ENCODE data around the gene SPINK1.
"Not testable (repeated sequence)": the region's sequence is repeated elsewhere in the genome, so short reads cannot be mapped to it uniquely, and the experiment has no call there.

Gene SPINK1

DNA sequence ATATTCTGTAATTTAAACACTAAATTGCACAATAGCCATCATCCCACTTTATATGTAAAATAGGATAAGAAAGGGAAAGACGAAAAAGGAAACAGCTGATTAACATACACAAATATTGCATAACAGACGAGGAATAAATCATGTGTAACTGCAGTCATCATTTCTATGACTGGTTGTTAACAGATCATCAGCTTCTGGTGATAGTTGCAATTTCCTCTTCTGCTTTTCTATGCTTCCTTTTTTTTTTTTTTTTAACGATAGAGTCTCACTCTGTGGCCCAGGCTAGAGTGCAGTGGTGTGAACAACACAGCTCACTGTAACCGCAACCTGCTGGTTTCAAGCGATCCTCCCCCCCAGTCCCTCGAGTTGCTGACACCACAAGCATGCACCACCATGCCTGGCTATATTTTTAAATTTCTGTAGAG, 26.4 kb downstream of the SPINK1 start:
- DNase-seq (ENCODE audit: low spot score), result no peak

DNA sequence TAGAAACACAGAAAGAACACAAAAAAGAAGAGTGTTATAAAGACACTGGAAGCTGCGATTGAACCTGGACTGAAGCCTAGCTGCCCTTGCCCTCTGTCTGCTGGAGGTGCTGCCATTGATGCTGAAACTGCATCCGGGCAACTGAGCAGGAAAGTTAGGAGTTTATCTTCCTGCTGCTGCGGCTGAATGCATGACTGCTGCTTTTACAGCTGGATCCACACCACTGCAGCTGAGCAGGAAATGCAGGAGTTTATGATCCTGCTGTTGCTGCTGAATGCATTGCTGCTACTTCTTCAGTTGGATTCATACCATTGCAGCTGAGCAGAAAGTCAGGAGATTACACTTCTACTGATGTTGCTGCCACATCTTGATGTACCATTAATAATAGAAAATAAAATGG, 27.1 kb downstream of the SPINK1 start:
- DNase-seq (ENCODE audit: low spot score), result no peak

DNA sequence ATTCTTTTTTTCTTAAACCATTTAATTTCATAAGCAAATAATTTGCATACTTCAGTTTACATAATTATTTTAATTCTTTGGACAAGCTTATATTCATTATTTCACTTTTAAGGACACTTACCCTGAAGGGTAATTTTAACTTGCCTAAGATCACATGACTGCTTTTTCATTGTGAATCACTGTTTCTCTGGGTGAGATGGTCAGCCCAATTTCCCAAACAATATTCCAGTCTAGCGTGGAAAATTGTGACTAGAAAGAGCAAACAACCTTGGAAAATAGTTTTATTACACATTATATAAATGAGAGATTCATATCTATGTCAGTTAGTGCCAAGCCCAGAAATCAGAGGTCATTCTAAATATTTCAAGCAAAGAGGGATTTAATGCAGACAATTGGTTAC, 27.5 kb downstream of the SPINK1 start:
- no peak for DNase-seq (ENCODE audit: low spot score)

DNA sequence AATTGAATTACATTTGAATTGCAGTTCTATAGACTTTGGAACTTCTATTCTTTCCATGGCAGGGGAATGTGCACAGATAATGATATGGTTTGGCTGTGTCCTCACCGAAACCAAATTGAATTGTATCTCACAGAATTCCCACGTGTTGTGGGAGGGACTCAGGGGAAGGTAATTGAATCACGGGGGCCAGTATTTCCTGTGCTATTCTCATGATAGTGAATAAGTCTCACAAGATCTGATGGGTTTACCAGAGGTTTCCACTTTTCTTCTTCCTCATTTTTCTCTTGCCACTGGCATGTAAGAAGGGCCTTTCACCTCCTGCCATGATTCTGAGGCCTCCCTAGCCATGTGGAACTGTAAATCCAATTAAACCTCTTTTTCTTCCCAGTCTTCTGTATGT, 28.3 kb downstream of the SPINK1 start:
- DNase-seq (ENCODE audit: low spot score), result not testable (repeated sequence)

DNA sequence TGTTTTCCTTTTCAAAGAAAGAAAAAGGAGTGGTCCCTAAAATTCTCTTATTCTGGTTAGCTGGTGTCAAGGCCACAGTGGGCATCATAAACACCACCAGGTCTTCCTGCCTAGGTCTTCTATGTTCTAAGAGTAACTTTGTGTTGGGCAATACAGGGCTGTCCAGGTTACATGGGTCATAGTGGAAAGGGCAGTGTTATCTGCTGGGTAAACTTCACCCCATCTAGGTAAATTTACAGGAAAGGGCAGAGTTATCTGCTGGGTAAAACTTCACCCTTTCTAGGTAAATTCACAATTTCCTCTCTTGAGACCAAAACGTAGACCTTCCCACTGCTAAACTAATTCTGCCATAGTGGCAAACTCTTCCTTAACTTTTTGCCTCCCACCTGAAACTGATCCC, 30.0 kb downstream of the SPINK1 start:
- DNase-seq (ENCODE audit: low spot score), result no peak

DNA sequence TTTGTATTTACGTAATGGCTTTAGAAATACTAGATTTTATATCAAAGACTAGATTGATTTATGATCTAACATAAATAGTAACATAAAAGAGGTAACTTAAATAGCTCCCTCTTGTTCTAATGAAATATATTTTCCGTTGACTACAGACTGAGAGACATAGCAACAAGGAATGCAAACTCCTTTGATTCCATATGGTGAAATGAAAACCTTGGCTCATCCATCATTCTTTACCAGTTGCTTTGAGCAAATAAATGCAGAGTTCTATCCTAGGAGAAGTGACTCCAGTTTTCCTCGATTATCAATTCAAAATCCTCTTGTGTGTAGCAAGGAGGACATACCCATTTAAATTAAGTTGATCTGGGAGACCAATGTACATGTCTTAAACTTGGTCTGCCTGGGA, 31.0 kb downstream of the SPINK1 start:
- DNase-seq (ENCODE audit: low spot score), result no peak

DNA sequence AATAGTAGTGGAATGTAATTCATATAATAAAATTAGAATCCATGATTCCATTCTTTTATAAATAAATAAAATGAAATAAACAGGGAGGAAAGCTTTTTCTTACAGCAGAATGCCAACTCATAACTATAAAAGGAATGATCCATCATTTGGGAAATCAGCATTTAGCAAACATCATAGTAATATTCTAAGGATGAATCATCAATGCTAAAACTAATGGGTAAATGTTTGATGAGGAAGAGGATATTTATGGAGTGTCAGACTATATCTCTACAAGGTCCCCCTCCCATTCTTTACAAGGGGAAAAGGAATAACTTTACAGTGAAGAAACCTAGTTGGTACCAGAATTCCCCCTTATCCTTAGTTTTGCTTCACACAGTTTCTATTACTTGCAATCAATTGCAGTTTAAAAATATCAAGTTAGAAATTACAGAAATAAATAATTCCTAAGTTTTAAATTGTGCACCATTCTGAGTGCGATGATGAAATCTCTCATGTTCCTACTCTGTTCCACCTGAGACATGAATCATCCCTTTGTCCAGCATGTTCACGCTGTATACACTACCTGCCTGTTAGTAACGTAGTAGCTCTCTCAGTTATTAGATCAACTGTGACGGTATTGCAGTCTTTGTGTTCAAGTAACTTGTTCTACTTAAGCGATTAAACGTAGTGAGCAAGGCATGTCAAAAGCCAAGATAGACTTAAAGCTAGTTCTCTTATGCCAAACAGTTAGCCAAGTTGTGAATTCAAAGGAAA, 34.7 kb downstream of the SPINK1 start:
- DNase-seq (ENCODE audit: low spot score), result no peak

DNA sequence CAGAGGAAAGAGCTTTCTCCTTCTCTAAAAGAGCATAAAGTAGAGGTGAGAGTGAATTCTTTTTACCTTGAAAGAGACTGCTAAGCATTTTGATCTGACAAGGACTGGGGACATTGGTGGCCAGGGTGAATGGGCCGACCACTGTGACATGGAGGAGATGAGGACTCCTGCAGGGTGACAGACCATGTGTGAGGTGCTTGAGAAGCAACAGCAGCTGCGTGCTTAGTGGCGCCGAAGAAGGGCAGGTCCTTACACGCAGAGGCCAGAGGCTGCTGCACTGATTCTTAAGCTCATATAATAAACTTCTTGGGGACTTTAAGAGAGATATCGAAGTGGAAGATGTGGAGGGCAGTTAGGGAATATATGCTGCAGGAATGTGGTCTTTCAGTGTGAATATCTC, 40.3 kb downstream of the SPINK1 start:
- no peak for DNase-seq (ENCODE audit: low spot score)

DNA sequence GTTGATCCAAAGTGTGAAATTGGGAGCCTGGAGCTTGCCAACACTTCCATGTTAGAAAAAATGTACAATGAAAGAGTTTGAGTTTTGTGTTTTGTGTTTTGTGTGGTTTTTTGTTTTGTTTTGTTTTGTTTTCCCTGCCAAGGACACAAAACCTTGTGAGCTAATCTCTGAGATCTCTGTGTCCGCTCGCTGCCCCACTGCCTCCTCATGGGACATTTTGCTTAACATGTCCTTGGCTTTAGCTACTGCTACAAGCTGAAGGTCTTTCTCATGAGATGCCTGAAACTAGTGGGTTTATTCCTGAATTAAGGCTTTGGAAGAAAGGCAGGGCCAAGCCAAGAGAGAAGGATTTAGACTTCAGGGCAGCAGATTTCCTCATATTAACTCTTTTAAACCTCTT, 41.7 kb downstream of the SPINK1 start:
- DNase-seq (ENCODE audit: low spot score), result no peak

DNA sequence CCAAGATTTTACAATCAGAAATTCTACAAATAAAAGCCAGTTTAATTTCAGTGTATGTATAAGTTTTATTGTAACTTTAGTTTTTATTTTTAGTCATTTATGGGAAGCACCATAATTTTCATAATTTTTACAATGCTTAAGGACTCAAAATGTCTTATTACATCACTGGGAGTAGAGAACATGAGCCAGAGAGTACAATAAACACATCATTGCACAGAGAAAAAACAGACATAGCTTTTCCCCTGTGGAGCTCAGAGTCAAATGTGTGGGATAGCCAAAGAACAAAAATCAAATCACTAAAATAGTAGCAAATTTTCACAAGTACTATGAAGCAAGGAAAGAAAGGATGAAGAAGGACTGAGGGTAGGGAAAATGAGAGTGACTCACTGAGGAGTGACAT, 43.4 kb downstream of the SPINK1 start:
- DNase-seq (ENCODE audit: low spot score), result no peak

DNA sequence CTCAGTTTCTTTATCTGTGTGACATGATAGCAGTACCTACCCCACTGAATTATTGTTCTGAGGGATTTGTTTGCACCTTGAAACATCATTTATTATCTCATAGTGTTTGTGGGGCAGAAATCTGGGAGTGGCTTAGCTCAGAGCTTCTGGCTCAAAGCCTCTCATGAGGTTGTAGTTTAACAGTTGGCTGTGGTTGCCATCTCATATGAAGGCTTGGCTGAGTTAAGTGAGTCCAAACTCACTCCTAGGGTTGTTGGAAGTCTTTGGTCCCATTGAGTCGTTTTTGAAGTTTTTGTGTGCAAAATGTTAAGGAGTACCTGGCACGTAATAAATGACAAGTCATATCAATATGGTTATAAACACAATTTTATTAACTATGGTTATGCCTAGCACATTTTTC, 45.3 kb downstream of the SPINK1 start:
- DNase-seq (ENCODE audit: low spot score), result no peak

DNA sequence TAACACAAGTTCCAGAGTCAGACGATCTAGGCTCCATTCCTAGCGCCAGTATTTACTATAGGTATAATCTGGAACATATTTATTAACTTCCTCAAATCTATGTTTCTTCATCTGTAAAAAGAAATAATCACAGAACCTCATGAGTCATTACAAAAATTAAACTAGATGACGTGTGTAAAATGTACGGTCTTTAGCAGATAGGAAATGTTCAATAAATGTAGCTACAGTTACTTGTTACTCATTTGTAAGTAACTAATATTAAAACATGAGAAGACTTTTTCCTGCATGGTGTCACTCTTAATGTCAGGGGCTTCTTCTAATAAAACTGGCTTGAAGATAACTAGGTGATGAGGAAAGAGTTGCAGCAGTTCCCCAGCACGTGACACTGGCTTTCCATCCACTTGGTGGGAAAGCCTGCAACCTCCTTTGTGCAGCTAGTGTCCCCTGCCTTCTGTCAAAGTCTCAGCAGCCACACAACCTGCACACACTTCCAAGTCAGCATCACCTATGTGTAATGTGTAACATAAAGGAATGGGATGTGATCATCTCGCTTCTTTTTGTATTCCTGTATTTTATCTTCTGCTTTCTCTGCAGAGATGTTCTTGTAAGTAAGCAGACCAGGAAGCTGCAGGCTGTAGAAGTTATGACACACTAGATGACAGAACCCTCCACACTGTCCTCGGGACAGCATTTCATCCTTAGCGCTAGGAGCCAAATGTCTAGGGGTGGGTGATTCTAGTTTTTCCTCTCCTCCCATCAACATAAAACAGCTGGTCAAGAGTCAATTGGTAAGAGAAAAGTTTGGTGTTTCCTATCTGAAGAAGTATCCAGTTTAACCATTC, 47.1 kb downstream of the SPINK1 start:
- DNase-seq (ENCODE audit: low spot score), result no peak

DNA sequence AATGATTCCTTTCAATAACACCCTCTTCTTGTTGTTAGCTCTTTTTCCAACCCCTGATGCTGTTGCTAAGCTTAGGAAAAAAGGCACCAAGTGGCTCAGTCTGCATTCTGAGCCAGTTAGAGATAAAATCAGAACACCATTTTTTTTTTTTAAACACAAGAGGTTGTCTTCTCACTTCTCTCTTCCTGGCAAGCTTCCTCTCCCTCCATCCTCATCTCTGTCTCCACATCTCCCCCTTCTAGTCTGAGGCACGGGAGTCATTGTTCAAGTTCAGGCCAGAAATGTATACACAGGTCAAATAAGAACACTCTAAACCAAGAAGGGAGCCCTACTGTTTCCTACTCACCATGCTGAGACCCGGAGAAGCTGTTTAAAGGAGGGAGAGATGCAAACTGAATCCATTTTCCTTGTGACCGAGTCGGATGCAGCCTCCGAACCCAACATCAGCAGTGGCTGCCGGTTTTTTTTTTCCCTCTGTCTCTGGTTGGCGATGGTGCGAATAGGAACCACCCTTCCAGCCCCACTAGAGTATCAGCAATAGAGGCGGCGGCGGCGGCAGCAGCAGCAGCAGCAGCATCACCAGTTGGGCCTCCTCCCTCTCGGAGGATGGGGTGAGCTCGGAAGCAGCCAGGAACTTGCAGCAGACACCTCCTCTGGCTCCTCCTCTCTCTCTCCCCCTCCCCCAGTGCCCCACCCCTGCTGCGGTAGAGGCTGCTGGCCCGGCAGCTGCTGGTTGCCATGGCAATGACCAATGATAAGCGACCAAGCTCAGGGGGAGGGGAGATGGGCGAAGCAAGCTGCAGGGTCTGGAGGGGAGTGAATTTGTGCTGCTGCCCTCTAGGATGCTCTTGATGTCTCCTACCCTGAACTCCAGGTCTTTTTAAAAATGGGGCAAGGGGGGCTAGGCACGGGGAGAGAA, 49.1 kb downstream of the SPINK1 start, which contains the start of gene JAKMIP2:
JAKMIP2 (minus strand) TSS at position 619 of the 919 bp plus-strand sequence. CDS start 110,922 bp downstream, outside the sequence.
- no peak for DNase-seq (ENCODE audit: low spot score)

DNA sequence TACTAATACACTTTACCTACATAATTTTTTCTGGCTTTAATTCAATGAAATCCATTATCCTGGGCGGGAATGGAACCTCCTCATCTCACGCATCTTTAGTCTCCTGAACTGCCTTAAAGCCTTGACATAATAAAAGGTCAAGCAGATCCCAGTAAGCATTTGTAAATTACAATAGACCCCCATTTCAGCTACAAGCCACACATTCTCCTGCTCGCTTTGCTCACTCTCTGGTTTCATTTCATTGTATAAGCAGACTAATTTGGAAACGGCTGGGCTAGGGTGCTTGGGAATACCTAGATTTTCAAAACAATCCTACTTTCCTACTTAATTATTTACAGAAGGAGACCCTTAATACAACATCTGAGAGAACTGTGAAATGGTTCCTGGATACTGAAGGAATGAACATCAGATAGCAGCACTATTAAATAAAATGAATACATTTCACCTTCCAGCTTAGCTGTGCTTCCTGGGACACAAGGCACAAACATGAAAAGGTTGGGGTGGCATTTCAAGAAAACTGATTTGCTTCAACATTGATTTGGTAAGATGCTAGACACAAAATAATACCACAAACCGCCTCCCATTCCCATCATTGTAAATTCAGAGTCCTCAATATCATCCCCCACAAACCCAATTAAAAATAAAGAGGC, 50.4 kb downstream of the SPINK1 start:
- no peak for DNase-seq (ENCODE audit: low spot score)

DNA sequence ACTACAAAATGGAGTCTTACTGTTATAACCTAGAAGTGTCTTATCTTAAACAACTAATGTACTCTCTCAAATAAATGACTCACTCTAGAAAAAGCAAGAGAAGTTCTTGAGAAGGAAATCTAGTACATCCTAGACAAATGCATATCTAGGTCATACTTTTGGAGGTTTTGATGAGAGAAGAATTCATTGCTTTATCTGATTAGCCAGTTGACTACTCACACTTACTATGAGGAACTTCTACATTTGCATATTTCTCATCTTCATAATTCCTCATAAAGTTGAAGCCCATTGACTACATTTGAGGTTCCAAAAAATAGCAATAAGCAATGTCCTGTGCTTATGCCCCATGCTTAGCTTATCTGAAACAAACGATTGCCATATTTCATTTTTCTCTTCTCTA, 51.8 kb downstream of the SPINK1 start:
- DNase-seq (ENCODE audit: low spot score), result no peak

DNA sequence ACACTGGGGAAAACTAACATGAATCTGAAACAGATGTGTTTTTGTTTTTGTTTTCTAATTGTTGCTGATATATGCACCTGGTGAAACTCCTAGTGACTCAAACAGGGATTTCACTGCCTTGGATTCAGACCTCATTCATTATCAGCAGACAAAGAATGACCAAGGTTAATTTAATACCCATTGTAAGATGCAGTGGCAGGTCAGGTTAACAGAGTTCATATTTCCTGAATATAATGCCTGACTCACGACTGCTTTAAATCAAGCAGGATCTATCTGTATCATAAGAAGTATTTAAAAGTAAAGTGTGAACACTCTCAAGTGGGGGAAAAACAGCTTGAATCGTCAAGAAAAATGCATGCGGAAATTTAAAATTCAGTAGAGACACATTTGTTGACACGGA, 54.5 kb downstream of the SPINK1 start:
- DNase-seq (ENCODE audit: low spot score), result no peak

Data from LoVo (cell line).